ENCODE data around the gene XAGE3.
"Not testable (repeated sequence)": the region's sequence is repeated elsewhere in the genome, so short reads cannot be mapped to it uniquely, and the experiment has no call there.

The XAGE3 gene, protein sequence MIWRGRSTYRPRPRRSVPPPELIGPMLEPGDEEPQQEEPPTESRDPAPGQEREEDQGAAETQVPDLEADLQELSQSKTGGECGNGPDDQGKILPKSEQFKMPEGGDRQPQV

DNA sequence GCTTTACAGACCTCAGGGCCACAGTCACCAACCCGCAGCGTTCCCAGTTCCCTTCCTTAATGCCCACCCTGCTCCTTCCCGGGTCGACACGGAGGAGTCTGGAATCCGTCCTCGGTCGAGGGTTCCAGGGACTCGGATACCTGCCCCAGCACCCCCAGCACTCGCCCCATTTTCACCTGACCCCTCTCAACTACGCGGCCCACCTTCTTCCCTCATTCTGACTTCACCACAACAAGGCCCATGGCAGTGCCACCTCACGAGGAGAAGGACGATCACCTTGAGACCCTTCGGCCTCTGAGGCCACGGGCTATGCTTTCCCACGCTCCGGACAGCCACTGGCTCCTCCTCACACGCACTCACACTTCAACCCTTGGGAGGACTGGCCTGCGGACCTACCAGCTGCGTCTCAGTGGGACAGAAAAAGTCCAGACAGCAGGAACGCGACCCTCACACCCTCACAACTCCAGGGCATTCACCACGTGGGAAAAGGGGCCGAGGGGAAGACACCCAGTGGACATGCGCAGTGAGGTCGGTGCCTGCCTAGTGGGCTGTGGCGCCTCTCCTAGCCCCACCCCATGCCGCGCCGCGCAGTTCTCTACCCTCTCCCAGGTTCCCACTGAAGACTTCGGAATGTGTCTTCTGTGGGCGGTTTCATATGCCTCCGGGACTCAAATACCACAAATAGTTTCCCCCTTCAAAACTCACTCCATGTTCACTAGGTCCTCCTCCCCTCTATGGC, at the start of gene XAGE3:
Gene XAGE3, minus strand, starts transcription at position 474 of the 739 bp plus-strand sequence. CDS start 950 bp downstream, outside the sequence.
- DNase-seq (ENCODE audit: low read depth), result no peak
- TF ChIP-seq CTCF (IDR thresholded peaks at IDR 0.05; ENCODE audit: low read depth, low read length, missing control alignments), result no peak
- H3K4me3 ChIP-seq (ENCODE audit: low read depth, low read length), result no peak within 1 kb of the TSS

GRCh38 chrX:52914704-52915103, 46.8 kb upstream of the XAGE3 start:
- not testable (repeated sequence) for H3K4me3 ChIP-seq (ENCODE audit: low read depth, low read length); DNase-seq (ENCODE audit: low read depth)

DNA sequence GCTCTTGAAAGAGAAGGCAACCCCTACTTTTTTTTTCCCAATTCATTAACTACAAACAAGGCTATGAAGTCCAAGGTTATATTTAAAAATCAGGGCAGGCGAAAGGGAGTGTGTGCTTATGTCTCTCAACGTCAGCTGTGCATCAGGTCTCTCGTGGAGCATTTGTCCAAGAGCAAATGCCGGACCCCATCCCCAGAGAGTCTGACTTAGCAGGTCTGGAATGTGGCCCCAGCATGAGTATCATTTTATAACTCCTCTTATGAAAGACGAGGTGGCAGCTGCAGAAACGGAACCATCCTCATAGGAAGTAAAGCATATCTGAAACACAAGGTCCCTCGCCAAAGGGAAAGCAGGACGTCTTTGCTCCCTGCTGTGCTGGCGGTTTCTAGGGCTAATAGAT, 45.8 kb upstream of the XAGE3 start:
- not testable (repeated sequence) for H3K4me3 ChIP-seq (ENCODE audit: low read depth, low read length); DNase-seq (ENCODE audit: low read depth)

GRCh38 chrX:52909313-52909969, 41.6 kb upstream of the XAGE3 start:
- DNase-seq (ENCODE audit: low read depth); H3K4me3 ChIP-seq (ENCODE audit: low read depth, low read length): not testable (repeated sequence)

- H3K4me3 ChIP-seq (ENCODE audit: low read depth, low read length); DNase-seq (ENCODE audit: low read depth): not testable (repeated sequence)
Observed at GRCh38 chrX:52907900-52908299, 40.0 kb upstream of the XAGE3 start.

DNA sequence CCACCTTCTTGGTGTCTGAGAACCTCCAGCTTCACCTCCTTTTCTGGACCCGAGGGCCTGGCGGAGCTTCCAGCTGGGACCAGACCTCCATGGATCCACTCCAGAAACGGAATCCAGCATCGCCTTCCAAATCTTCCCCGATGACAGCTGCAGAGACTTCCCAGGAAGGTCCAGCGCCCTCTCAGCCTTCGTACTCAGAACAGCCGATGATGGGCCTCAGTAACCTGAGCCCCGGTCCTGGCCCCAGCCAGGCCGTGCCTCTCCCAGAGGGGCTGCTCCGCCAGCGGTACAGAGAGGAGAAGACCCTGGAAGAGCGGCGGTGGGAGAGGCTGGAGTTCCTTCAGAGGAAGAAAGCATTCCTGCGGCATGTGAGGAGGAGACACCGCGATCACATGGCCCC, 39.3 kb upstream of the XAGE3 start:
- not testable (repeated sequence) for H3K4me3 ChIP-seq (ENCODE audit: low read depth, low read length); DNase-seq (ENCODE audit: low read depth)

- not testable (repeated sequence) for H3K4me3 ChIP-seq (ENCODE audit: low read depth, low read length); DNase-seq (ENCODE audit: low read depth)
Observed at GRCh38 chrX:52906072-52906471, 38.2 kb upstream of the XAGE3 start.

- DNase-seq (ENCODE audit: low read depth); H3K4me3 ChIP-seq (ENCODE audit: low read depth, low read length): not testable (repeated sequence)
Observed at GRCh38 chrX:52905531-52905930, 37.6 kb upstream of the XAGE3 start.

- not testable (repeated sequence) for DNase-seq (ENCODE audit: low read depth); H3K4me3 ChIP-seq (ENCODE audit: low read depth, low read length)
Observed at GRCh38 chrX:52896855-52897709, 29.2 kb upstream of the XAGE3 start, which contains the start of gene FAM156B. TSS of gene FAM156B (plus strand) at chrX:52897330. CDS start at chrX:52907226, 9,896 bp downstream.

- DNase-seq (ENCODE audit: low read depth); H3K4me3 ChIP-seq (ENCODE audit: low read depth, low read length): not testable (repeated sequence)
Observed at GRCh38 chrX:52896438-52896837, 28.6 kb upstream of the XAGE3 start.

GRCh38 chrX:52888090-52888489, 20.2 kb upstream of the XAGE3 start:
- DNase-seq (ENCODE audit: low read depth), result not testable (repeated sequence)

GRCh38 chrX:52887459-52887858, 19.6 kb upstream of the XAGE3 start:
- not testable (repeated sequence) for H3K4me3 ChIP-seq (ENCODE audit: low read depth, low read length); DNase-seq (ENCODE audit: low read depth)

More at GRCh38 chrX:52888090-52888489, 20.2 kb upstream of the XAGE3 start:
- not testable (repeated sequence) for H3K4me3 ChIP-seq (ENCODE audit: low read depth, low read length)

DNA sequence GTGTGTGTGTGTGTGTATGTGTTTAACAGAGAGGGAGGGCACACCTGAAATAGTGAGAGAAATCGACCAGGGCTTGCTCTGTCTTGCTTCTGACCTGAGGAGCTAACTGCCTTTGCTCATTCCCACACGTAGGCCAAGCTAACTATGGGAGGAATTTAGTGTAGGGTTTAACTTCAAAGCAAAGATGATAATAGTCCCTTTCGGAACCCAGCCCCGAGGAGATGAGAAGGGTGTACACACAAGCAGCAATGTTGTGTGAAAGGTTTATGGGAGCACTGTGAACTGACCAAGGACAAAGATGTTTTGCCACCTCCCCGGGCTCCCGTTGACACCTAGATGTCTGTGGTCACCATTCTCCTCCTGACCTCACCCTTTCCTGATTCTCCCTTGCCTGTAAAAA, 8.5 kb upstream of the XAGE3 start:
- H3K4me3 ChIP-seq (ENCODE audit: low read depth, low read length); DNase-seq (ENCODE audit: low read depth): not testable (repeated sequence)

DNA sequence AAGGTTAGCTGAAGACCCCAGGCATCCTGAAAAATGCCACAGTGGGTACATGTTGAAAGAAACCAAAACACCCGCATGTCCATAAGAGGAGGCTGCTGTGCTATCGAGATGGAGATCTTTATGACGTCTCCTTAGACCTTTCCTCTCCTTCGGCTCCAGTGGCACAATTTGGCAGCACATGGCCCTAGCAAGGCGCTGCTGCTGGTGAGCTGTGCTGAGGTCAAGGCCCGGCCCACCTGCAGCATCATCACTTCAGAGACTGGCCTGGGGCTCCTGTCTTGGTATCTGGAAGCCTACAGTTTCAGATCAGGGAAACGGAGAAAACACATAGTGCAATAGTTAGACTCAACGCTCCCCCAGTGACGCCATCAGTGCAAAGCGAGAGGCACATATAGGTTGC, 7.6 kb upstream of the XAGE3 start:
- not testable (repeated sequence) for DNase-seq (ENCODE audit: low read depth); H3K4me3 ChIP-seq (ENCODE audit: low read depth, low read length)
